ENCODE measurements around the gene ANXA2R. TPM values are rescaled to one million over a fixed set of nuclear protein-coding genes. Genes with fewer than 3 reads are reported as not detected.

ANXA2R gene
- total and polyA plus RNA-seq, 4 experiments from 2014 or later, result 35.8 to 47.8 (median 45.2) TPM

GRCh38 chr5:43068037-43068436, 27.9 kb upstream of the ANXA2R start:
- peak overlapping the region; percentile 94 for H3K27ac ChIP-seq (ENCODE audit: low read depth, low read length)
- Mint-ChIP-seq H3K9me3 (peaks cover 0 to 2% (median 0%) of the 10 kb centered on the region in 8 donors), H3K27me3 (no peaks in the 10 kb centered on the region), H3K36me3 (peaks cover 13 to 70% of the 10 kb centered on the region in 2 donors), H3K27ac (peak overlapping the region; percentile 98 to 100 (median 99)), H3K4me1 (peaks cover 31 to 64% (median 47%) of the 10 kb centered on the region in 4 donors), H3K4me3 (peak overlapping the region; percentile 97 to 100 (median 98))
- DNase-seq, result no peak
- CTCF ChIA-PET (ENCODE audit: partially characterized antibody), result interaction anchor here (0.9 to 5.6 kb wide), 18 partner anchors 8 to 416 kb away, joined by 3 to 80 read pairs (median 4); partner anchors contain the start of gene TMEM267
- peak overlapping the region; percentile 97 to 99 for H3K4me3 ChIP-seq (ENCODE audit: low read length in 2 of 2)
- intact Hi-C loops (cut with micrococcal nuclease), result loop anchor here (5.0 kb wide), 2 partner anchors 489 to 1166 kb away; partner anchors contain the start of genes PAIP1 and RIMOC1
- H3K4me1 ChIP-seq (ENCODE audit: insufficient read depth, low read length), result peaks cover 46% of the 10 kb centered on the region
- POLR2A ChIA-PET (ENCODE audit: partially characterized antibody), result interaction anchor here (0.5 to 10.9 kb wide), 13 partner anchors 9 to 534 kb away, joined by 3 to 689 read pairs (median 96); partner anchors contain the start of genes ANXA2R, HMGCS1, NNT and TMEM267
- H3K9me3 ChIP-seq (ENCODE audit: control insufficient read depth in 1 of 2, low read length in 2 of 2), result no peaks in the 10 kb centered on the region
- no peaks in the 10 kb centered on the region for H3K27me3 ChIP-seq (ENCODE audit: insufficient read depth, low read length)
- peaks cover 8% of the 10 kb centered on the region for H3K36me3 ChIP-seq (ENCODE audit: insufficient read depth, low read length)

GRCh38 chr5:43066799-43067741, 27.0 kb upstream of the ANXA2R start:
- H3K27ac Mint-ChIP-seq, result peak overlapping the region; percentile 98 to 100 (median 99)
- H3K27me3 Mint-ChIP-seq, result no peaks in the 10 kb centered on the region
- POLR2A ChIA-PET (ENCODE audit: partially characterized antibody), result interaction anchor here (0.7 to 10.9 kb wide), 19 partner anchors 11 to 535 kb away, joined by 3 to 689 read pairs (median 34); partner anchors contain the start of genes ANXA2R, HMGCS1, NNT and TMEM267
- no peaks in the 10 kb centered on the region for H3K9me3 ChIP-seq (ENCODE audit: control insufficient read depth in 1 of 2, low read length in 2 of 2)
- H3K4me3 Mint-ChIP-seq, result peak overlapping the region; percentile 97 to 100 (median 98)
- no peaks in the 10 kb centered on the region for H3K27me3 ChIP-seq (ENCODE audit: insufficient read depth, low read length)
- H3K4me1 ChIP-seq (ENCODE audit: insufficient read depth, low read length), result peaks cover 46% of the 10 kb centered on the region
- peaks cover 16 to 64% of the 10 kb centered on the region in 2 donors for H3K36me3 Mint-ChIP-seq
- DNase-seq, result peak; percentile 88 to 92 (median 90)
- CTCF ChIA-PET (ENCODE audit: partially characterized antibody), result interaction anchor here (0.9 to 5.6 kb wide), 22 partner anchors 25 to 417 kb away, joined by 3 to 80 read pairs (median 4); partner anchors contain the start of genes TMEM267 and ZNF131
- peaks cover 8% of the 10 kb centered on the region for H3K36me3 ChIP-seq (ENCODE audit: insufficient read depth, low read length)
- H3K4me3 ChIP-seq (ENCODE audit: low read length in 2 of 2), result peak overlapping the region; percentile 97 to 99
- peaks cover 0 to 4% (median 0%) of the 10 kb centered on the region in 8 donors for H3K9me3 Mint-ChIP-seq
- H3K4me1 Mint-ChIP-seq, result peaks cover 31 to 59% (median 43%) of the 10 kb centered on the region in 4 donors
- peak overlapping the region; percentile 94 for H3K27ac ChIP-seq (ENCODE audit: low read depth, low read length)
- intact Hi-C loops (cut with micrococcal nuclease), result loop anchor here (1.0 to 5.0 kb wide), 6 partner anchors 38 to 1165 kb away; partner anchors contain the start of genes HMGCS1, PAIP1 and RIMOC1

GRCh38 chr5:43065948-43066798, 26.1 kb upstream of the ANXA2R start:
- Histone ChIP-seq H3K9me3 (ENCODE audit: control insufficient read depth in 1 of 2, low read length in 2 of 2) (no peaks in the 10 kb centered on the region), H3K4me3 (ENCODE audit: low read length in 2 of 2) (peak overlapping the region; percentile 97 to 99), H3K36me3 (ENCODE audit: insufficient read depth, low read length) (peaks cover 5% of the 10 kb centered on the region), H3K27ac (ENCODE audit: low read depth, low read length) (peak overlapping the region; percentile 94), H3K4me1 (ENCODE audit: insufficient read depth, low read length) (peaks cover 46% of the 10 kb centered on the region), H3K27me3 (ENCODE audit: insufficient read depth, low read length) (no peaks in the 10 kb centered on the region)
- peaks cover 0 to 5% (median under 1%) of the 10 kb centered on the region in 8 donors for H3K9me3 Mint-ChIP-seq
- H3K4me3 Mint-ChIP-seq, result peak overlapping the region; percentile 97 to 100 (median 98)
- intact Hi-C loops (cut with micrococcal nuclease), result loop anchor here (1.0 to 5.0 kb wide), 12 partner anchors 24 to 1164 kb away; partner anchors contain the start of genes HMGCS1, PAIP1 and RIMOC1
- H3K36me3 Mint-ChIP-seq, result peaks cover 18 to 58% of the 10 kb centered on the region in 2 donors
- ChIA-PET CTCF (ENCODE audit: partially characterized antibody) (interaction anchor here (0.8 to 5.6 kb wide), 19 partner anchors 20 to 418 kb away, joined by 3 to 80 read pairs (median 7); partner anchors contain the start of genes ANXA2R, TMEM267 and ZNF131), POLR2A (ENCODE audit: partially characterized antibody) (interaction anchor here (0.7 to 10.9 kb wide), 21 partner anchors 13 to 1162 kb away, joined by 3 to 689 read pairs (median 20); partner anchors contain the start of genes ANXA2R, FBXO4, HMGCS1 and RIMOC1)
- no peaks in the 10 kb centered on the region for H3K27me3 Mint-ChIP-seq
- H3K27ac Mint-ChIP-seq, result peak overlapping the region; percentile 98 to 100 (median 99)
- peak; percentile 78 to 87 (median 85) for DNase-seq
- H3K4me1 Mint-ChIP-seq, result peaks cover 31 to 59% (median 42%) of the 10 kb centered on the region in 4 donors

DNA sequence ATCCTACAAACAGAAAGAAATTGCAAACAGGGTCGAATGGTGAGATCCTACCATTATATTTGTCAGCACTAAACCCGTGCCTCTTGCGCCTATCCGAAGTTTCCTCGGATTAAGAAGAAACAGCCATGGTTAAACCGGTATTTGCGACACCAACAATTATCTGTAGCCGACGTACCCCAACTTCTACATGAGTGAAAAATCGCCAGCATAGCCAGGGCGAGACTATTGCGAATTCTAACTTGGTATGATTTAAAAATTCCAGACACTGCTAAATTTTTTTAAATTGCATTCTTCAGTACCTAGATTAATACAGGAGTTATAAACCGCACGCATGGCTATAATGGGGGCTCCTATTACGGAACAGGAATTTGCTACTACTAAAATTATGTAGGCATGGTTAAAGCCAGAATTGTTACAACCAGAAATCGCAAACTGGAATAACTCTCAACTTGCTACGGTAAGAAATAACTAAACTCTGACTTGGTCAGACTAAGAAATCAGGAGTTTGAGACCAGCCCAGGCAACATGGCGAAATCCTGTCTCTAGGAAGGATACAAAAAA, 25.3 kb upstream of the ANXA2R start:
- POLR2A ChIA-PET (ENCODE audit: partially characterized antibody), result interaction anchor here (0.8 to 10.9 kb wide), 25 partner anchors 8 to 1195 kb away, joined by 3 to 689 read pairs (median 8); partner anchors contain the start of genes ANXA2R, FBXO4, HMGCS1 and OXCT1
- peaks cover 39% of the 10 kb centered on the region for H3K4me1 ChIP-seq (ENCODE audit: insufficient read depth, low read length)
- H3K4me3 ChIP-seq (ENCODE audit: low read length in 2 of 2), result peak overlapping the region; percentile 97 to 99
- H3K9me3 ChIP-seq (ENCODE audit: control insufficient read depth in 1 of 2, low read length in 2 of 2), result no peaks in the 10 kb centered on the region
- intact Hi-C loops (cut with micrococcal nuclease), result loop anchor here (1.0 to 5.0 kb wide), 9 partner anchors 23 to 1163 kb away; partner anchors contain the start of genes PAIP1 and RIMOC1
- no peaks in the 10 kb centered on the region for H3K27me3 ChIP-seq (ENCODE audit: insufficient read depth, low read length)
- H3K9me3 Mint-ChIP-seq, result peaks cover 0 to 8% (median under 1%) of the 10 kb centered on the region in 8 donors
- peak overlapping the region; percentile 94 for H3K27ac ChIP-seq (ENCODE audit: low read depth, low read length)
- peak overlapping the region; percentile 98 to 100 (median 99) for H3K27ac Mint-ChIP-seq
- peak overlapping the region; percentile 97 to 100 (median 98) for H3K4me3 Mint-ChIP-seq
- H3K4me1 Mint-ChIP-seq, result peaks cover 25 to 52% (median 37%) of the 10 kb centered on the region in 4 donors
- DNase-seq, result peak in 3 of 5 donors; percentile 42 to 45 (median 43)
- peaks cover 15 to 51% of the 10 kb centered on the region in 2 donors for H3K36me3 Mint-ChIP-seq
- H3K36me3 ChIP-seq (ENCODE audit: insufficient read depth, low read length), result no peaks in the 10 kb centered on the region
- H3K27me3 Mint-ChIP-seq, result no peaks in the 10 kb centered on the region
- CTCF ChIA-PET (ENCODE audit: partially characterized antibody), result interaction anchor here (0.8 to 5.6 kb wide), 20 partner anchors 20 to 419 kb away, joined by 3 to 80 read pairs (median 7); partner anchors contain the start of genes ANXA2R, TMEM267 and ZNF131

DNA sequence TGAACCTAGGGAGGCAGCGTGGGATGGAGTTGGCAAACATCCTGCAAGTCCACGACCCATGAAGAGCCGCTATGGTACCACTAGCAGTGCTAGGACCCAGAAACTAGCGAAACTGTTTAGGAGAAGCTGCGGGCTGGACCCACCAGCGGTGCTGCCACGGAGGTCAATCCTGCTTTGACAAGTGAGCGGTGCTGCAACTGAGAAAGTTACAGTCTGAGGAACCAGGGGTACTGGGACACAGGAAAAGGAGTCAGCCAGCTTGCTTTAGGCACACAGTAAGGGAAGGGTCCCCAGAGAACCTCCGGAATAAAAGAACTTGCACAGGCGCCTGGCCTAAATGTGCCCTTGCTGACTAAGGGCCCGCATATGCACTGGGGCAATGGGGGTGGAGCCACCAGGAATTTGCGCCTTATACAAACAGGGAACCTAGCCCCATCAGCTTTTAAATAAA, 23.6 kb upstream of the ANXA2R start:
- H3K4me1 Mint-ChIP-seq, result peaks cover 19 to 37% (median 27%) of the 10 kb centered on the region in 4 donors
- DNase-seq, result no peak

More for the DNA sequence above, 23.6 kb upstream of the ANXA2R start:
- H3K4me3 Mint-ChIP-seq, result peak overlapping the region in 6 of 8 donors; percentile 46 to 98 (median 74)
- Histone ChIP-seq H3K27ac (ENCODE audit: low read depth, low read length) (peak overlapping the region; percentile 52), H3K4me3 (ENCODE audit: low read length in 2 of 2) (no peak overlapping the region), H3K36me3 (ENCODE audit: insufficient read depth, low read length) (no peaks in the 10 kb centered on the region), H3K9me3 (ENCODE audit: control insufficient read depth in 1 of 2, low read length in 2 of 2) (no peaks in the 10 kb centered on the region), H3K27me3 (ENCODE audit: insufficient read depth, low read length) (no peaks in the 10 kb centered on the region), H3K4me1 (ENCODE audit: insufficient read depth, low read length) (peaks cover 22% of the 10 kb centered on the region)
- ChIA-PET POLR2A (ENCODE audit: partially characterized antibody) (interaction anchor here (1.5 to 10.9 kb wide), 13 partner anchors 10 to 1160 kb away, joined by 5 to 689 read pairs (median 96); partner anchors contain the start of genes ANXA2R, HMGCS1, RIMOC1 and TMEM267), CTCF (ENCODE audit: partially characterized antibody) (interaction anchor here (1.0 to 5.6 kb wide), 12 partner anchors 18 to 421 kb away, joined by 3 to 80 read pairs (median 16); partner anchors contain the start of genes ANXA2R, TMEM267 and ZNF131)
- no peaks in the 10 kb centered on the region for H3K27me3 Mint-ChIP-seq
- H3K9me3 Mint-ChIP-seq, result peaks cover 0 to 24% (median 10%) of the 10 kb centered on the region in 8 donors
- intact Hi-C loops (cut with micrococcal nuclease), result loop anchor here (2.0 kb wide), 1 partner anchor 155 kb away; no protein-coding TSS in a partner anchor
- H3K36me3 Mint-ChIP-seq, result peaks cover 15 to 46% of the 10 kb centered on the region in 2 donors
- peak overlapping the region; percentile 98 to 100 (median 99) for H3K27ac Mint-ChIP-seq
